ENCODE measurements around the gene EEF1AKMT2. TPM values are rescaled to one million over a fixed set of nuclear protein-coding genes. Genes with fewer than 3 reads are reported as not detected.

The EEF1AKMT2 gene
- total RNA-seq, 3 donors from 2014 or later: 20.7 to 23.0 (median 22.3) TPM

DNA sequence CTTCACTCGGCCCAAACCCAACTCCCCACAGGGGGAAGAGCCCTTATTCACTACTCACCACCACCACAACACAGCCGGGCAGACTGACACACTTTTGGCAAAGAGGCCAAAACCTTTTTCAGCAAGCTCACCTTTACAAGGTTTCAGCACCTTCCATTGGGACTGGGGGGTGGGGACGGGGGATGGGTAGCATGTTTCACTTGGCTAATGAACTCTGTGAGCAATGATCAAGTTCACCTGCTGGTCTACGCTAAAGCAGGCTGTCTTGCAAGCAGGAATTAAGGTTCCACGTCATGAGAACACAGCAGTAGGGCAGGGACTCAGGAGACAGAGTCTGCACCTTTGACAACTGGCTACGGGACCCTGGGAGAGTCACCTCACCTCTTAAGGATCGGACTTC lies 54.5 kb downstream of the EEF1AKMT2 start:
- Mint-ChIP-seq H3K4me1 (ENCODE audit: low read depth) (peaks cover 97% of the 10 kb centered on the region), H3K27me3 (ENCODE audit: low read depth) (no peaks in the 10 kb centered on the region), H3K9me3 (no peaks in the 10 kb centered on the region), H3K4me3 (no peak overlapping the region), H3K36me3 (ENCODE audit: insufficient read depth) (peaks cover 3% of the 10 kb centered on the region)
- ATAC-seq (no peak), DNase-seq (no peak)

DNA sequence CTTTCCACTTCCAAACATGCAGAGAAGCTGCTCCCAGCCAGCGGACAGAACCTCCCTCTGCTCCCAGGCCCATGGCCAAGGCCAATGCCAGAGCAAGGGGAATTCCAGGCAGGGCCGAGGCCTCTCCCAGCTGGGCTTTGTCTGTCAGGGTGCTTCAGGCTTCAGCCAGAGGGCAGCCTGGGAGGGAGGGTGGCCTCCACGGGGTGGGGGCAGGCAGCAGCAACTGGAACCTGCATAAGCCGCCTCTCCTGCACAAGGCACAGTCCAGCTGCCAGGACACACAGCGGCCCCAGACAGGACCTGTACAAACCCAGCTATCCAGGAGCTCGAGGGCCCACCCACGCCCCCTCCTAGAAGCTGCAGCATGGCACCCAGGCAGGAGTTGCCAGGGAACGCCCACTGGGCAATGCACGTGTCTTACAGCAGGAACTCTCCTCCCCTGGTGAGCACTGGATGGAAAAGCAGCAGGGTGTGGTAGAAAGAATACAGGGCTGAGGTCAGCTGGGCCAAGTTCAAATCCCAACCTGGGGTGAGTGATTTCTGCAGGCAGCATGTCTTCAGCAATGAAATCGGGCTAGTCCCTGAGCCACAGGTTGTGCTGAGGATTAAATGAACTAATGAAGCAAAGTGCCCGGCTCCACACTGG lies 55.1 kb downstream of the EEF1AKMT2 start:
- ATAC-seq (no peak), DNase-seq (no peak)
- no peaks in the 10 kb centered on the region for H3K9me3 Mint-ChIP-seq
- peaks cover 97% of the 10 kb centered on the region for H3K4me1 Mint-ChIP-seq (ENCODE audit: low read depth)
- no peak overlapping the region for H3K4me3 Mint-ChIP-seq
- peaks cover 3% of the 10 kb centered on the region for H3K36me3 Mint-ChIP-seq (ENCODE audit: insufficient read depth)
- H3K27me3 Mint-ChIP-seq (ENCODE audit: low read depth): no peaks in the 10 kb centered on the region

DNA sequence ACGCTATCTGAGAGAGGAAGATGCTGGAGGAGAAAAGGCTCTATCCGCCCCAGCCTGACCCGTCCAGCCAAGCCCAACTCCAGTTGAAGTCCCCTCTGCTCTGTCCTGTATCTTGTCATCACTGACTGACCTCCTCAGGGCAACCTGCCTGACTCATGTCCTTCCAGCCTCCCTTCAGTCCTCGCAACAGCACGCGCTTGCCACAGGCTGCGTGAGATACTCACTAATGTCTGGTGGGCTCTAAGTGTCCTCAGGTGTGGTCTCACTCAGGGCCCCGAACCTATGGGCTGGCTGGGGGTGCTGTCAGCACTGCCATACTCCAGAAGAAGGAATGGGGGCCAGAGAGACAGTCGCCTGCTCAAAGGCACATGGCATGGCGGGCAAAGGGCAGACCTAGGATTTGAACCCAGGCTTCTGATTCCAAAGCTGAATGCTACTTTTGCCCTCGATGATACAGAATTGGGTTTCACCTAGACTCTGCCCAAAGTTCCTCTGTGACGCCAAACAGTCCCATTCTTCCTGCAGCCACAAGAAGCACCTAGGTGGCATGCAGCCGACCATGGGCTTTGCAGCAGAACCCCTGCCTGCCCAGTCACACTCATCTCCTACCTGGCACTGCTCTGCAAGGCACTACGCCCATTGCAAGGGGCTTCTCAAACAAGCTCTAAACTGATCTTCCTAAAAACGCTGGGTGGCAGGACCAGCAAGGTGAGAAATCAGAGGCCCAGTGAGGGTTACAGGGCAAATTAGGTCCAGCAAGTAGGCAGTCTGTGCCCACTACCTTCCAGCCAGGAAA lies 56.0 kb downstream of the EEF1AKMT2 start:
- H3K4me3 Mint-ChIP-seq: no peak overlapping the region
- no peaks in the 10 kb centered on the region for H3K27me3 Mint-ChIP-seq (ENCODE audit: low read depth)
- DNase-seq: no peak
- no peaks in the 10 kb centered on the region for H3K9me3 Mint-ChIP-seq
- H3K4me1 Mint-ChIP-seq (ENCODE audit: low read depth): peaks cover 95% of the 10 kb centered on the region
- H3K36me3 Mint-ChIP-seq (ENCODE audit: insufficient read depth): peaks cover 3% of the 10 kb centered on the region
- no peak for ATAC-seq

DNA sequence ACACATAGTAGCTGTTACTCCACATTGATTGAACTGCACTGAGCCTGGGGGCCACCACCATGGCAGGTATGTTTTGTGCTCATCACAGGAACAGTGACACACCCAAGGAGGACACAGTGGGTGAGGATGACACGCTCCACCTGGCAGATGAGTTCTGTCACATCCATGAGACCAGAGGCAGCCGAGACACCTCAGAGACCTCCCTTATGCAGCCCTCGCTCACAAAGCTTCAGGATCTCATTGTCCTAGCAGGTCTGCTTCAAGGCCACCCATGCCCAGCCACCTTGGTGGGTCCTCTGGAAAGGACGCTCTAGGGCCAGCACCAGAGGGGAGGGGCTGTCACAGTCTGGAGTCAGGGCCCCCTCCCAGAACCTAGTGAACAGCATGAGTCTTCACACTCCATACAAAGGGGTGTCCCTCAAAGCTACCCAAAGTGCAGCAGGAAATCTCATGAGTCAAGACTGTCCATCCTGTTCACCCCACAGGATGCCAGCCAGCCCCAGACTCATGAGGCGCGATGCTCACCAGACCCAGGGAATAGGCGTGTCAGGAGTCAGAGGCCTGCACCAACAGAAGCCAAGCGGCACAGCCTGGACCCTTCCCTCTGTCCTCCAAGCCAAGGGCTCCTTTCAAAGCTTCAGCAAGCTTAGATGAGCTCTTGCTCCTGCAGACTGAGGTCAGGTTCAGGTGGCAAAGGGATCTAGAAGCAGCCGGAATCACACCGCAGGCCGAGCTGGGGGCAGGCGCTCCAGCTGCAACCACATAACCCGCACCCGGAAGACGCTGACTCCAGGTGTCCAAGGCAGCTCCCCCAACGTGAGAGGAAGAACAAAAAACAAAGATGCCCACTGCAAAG lies 57.1 kb downstream of the EEF1AKMT2 start:
- H3K36me3 Mint-ChIP-seq (ENCODE audit: insufficient read depth): peaks cover 8% of the 10 kb centered on the region
- ATAC-seq: peak; percentile 20 to 36
- no peak for DNase-seq

DNA sequence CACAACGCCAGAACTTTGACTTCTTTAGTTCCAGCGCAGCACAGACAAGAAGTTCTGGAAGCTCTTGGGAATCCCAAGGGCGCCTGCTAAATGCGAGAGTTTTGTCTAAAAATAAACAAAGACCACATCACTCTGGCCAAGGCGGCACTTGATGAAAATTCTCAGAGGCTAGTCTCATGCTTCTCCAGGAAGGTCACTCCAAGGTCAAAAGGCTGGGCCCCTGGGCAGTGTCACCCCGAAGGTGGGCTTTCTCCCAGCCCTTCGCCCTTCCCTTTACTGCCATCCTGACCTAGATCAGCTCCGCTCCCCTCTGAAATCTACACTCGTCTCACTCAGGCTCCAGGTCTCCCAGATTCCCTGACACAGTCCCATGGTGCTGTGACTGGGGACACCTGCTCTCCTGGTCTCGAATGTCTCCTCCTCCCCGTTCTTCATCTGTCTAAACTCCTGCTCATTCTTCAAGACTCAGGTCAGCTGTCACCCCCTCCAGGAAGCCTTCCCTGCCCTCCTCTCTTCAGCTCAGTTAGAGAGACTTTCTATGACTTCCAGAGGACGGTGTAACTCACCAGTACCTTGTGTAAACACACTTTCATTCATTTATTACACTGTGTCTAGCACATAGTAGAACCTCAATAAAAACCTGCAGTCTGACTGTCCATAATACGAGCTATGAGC lies 58.0 kb downstream of the EEF1AKMT2 start:
- ATAC-seq: no peak
- Mint-ChIP-seq H3K36me3 (ENCODE audit: insufficient read depth) (peaks cover 8% of the 10 kb centered on the region), H3K27me3 (ENCODE audit: low read depth) (no peaks in the 10 kb centered on the region), H3K4me3 (peak overlapping the region; percentile 81), H3K4me1 (ENCODE audit: low read depth) (peaks cover 95% of the 10 kb centered on the region), H3K9me3 (no peaks in the 10 kb centered on the region)
- DNase-seq: no peak

More for the DNA sequence above, 57.1 kb downstream of the EEF1AKMT2 start:
- no peaks in the 10 kb centered on the region for H3K9me3 Mint-ChIP-seq
- H3K4me1 Mint-ChIP-seq (ENCODE audit: low read depth): peaks cover 95% of the 10 kb centered on the region
- H3K27me3 Mint-ChIP-seq (ENCODE audit: low read depth): no peaks in the 10 kb centered on the region
- H3K4me3 Mint-ChIP-seq: peak overlapping the region; percentile 81

DNA sequence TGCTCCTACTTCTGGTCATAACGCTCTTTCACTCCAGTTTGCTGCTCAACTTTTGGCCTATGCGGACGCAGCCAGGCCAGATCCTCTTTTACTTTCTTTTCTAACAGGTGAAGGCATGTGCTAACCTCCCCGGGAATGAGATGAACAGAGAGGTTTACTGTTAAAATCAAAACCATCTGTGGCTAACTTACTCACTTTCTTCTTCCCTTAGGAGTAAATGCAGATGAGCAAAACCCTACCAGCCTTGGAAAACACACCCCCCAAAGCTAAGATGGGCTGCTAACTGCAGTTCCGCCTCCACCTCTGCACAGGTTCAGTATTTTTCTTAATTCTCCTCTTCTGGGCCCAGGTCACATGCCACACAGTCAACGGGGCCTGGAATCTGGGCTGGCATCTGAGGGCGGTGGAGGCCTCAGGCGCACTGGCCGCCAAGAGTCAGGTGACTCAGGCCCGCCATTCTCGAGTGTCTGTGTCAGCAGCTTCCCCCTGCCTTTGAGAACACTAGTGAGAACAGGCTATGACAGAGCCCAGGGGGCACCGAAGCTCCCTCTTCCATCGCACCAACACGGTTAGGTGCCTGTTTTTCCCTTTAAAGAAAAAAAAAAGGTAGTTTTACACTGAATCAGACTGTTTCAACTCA lies 58.6 kb downstream of the EEF1AKMT2 start:
- H3K4me1 Mint-ChIP-seq (ENCODE audit: low read depth): peaks cover 95% of the 10 kb centered on the region
- DNase-seq: peak; percentile 57
- H3K36me3 Mint-ChIP-seq (ENCODE audit: insufficient read depth): peaks cover 8% of the 10 kb centered on the region
- peak overlapping the region; percentile 81 for H3K4me3 Mint-ChIP-seq
- H3K9me3 Mint-ChIP-seq: no peaks in the 10 kb centered on the region
- no peaks in the 10 kb centered on the region for H3K27me3 Mint-ChIP-seq (ENCODE audit: low read depth)
- ATAC-seq: peak; percentile 68 to 76

DNA sequence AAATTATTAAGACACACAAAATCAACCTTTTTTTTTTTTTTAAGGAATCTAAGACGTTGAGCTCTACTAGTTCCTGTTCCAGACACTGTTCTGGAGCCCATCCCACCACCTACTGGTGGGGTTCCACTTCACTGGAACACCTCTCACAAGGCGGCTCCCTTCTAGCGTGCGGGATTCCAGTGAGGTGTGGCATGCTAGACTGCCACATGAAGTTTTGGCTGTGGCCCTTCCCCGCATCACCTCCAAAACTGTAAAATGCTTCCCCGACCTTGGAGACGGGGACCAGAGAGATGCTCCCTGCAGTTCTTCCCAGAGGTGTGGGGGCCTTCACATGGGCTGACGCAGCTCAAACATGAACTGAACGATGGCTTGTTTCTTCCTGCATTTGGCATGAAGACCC lies 60.1 kb downstream of the EEF1AKMT2 start:
- Mint-ChIP-seq H3K4me3 (no peak overlapping the region), H3K4me1 (ENCODE audit: low read depth) (peaks cover 94% of the 10 kb centered on the region), H3K27me3 (ENCODE audit: low read depth) (no peaks in the 10 kb centered on the region), H3K36me3 (ENCODE audit: insufficient read depth) (peaks cover 8% of the 10 kb centered on the region), H3K9me3 (no peaks in the 10 kb centered on the region)
- DNase-seq (no peak), ATAC-seq (no peak)

DNA sequence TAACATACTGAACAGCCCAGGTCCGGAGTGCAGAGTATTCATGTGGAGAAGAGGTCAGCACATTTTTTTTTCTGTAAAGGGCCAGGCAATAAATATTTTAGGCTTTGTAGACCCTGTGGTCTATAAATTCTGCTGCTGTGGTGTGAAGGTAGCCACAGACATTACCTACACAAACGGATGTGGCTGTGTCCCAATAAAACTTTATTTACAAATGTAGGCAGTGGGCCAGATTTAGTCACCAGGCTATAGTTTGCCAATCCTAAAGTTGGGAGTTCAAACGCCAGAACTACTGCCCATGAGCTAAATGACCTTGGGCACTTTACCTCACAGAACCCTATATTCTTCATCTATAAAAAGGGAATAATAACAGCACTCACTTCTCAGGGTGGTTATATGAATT lies 60.9 kb downstream of the EEF1AKMT2 start:
- peaks cover 11% of the 10 kb centered on the region for H3K36me3 Mint-ChIP-seq (ENCODE audit: insufficient read depth)
- H3K9me3 Mint-ChIP-seq: no peaks in the 10 kb centered on the region
- no peak overlapping the region for H3K4me3 Mint-ChIP-seq
- no peaks in the 10 kb centered on the region for H3K27me3 Mint-ChIP-seq (ENCODE audit: low read depth)
- H3K4me1 Mint-ChIP-seq (ENCODE audit: low read depth): peaks cover 95% of the 10 kb centered on the region
- DNase-seq (no peak), ATAC-seq (no peak)

DNA sequence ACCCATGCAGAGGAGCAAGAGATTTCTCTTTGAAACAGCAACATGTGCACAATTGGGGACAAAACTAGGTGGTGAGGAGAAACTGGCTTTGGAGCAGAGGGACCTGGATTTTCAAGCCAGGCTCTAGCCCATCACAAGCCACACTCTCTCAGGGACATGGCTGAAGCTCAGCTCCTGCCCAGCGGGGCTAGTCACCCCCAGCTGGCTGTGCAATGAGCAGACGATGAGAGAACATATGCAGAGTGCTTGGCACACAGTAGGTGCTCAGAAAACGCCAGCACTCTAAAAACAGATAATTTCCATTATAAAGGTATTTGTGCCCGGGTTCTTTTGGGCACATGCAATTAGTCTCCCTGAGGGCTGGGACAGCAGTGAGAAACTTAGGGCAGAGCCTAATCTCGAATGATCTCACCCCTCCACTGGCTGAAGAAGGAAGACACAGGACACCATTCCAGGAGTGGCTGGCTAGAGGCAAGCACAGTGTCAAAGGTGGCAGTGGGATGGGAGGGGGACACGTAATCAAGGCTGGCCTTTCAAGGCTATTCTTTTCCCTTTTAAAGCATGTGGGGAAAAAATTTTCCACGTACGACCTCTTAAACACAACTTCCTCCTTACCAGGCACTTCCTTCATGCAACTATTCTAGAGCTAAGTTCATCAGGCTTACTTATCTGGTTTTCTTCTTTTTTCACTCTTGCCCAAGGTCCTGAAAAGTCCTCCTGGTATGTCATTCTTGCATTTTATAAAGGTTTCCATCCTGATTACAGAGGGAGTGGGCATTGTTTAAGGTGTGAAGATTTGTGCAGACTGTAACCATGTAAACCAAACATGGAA lies 62.6 kb downstream of the EEF1AKMT2 start:
- Mint-ChIP-seq H3K9me3 (no peaks in the 10 kb centered on the region), H3K27me3 (ENCODE audit: low read depth) (no peaks in the 10 kb centered on the region), H3K36me3 (ENCODE audit: insufficient read depth) (peaks cover 11% of the 10 kb centered on the region), H3K4me3 (peak overlapping the region; percentile 59), H3K4me1 (ENCODE audit: low read depth) (peaks cover 95% of the 10 kb centered on the region)
- DNase-seq (no peak), ATAC-seq (no peak)

DNA sequence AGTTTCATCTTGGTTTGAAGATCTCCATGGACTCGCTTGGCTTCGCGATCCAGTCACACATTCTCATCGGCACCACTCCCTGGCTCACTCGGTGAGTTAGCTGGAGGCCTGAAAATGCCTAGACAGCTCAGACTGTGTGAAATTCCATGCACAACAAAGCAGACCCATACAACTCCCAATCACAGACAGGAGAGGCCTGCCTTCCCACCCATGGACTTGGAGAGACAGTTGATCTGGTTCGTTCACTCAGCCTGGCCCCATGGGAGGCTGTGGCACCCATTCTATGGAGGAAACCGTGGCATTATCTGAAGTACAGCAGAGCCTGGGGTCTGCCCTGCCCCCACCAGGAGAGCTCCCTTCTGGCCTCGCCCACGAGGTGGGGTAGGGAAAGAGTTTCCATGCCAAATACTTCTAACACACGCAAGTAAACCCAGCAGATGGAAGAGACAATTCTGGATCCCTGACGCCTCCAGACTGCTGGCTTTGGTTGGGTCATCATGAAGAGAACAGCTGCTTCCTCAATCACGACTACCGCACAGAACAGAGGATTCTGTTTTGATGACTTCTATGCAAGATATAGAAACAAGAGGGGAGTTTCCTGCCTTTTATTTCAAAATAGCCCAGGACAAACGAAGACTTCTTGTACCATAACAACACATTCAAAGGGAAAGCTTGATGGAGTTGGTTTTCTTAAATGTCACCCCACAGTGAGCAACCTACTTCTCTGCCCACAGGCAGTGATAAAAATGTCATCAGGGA lies 63.4 kb downstream of the EEF1AKMT2 start:
- ATAC-seq: peak; percentile 57 to 62
- Mint-ChIP-seq H3K36me3 (ENCODE audit: insufficient read depth) (peaks cover 13% of the 10 kb centered on the region), H3K4me3 (peak overlapping the region; percentile 59)

DNA sequence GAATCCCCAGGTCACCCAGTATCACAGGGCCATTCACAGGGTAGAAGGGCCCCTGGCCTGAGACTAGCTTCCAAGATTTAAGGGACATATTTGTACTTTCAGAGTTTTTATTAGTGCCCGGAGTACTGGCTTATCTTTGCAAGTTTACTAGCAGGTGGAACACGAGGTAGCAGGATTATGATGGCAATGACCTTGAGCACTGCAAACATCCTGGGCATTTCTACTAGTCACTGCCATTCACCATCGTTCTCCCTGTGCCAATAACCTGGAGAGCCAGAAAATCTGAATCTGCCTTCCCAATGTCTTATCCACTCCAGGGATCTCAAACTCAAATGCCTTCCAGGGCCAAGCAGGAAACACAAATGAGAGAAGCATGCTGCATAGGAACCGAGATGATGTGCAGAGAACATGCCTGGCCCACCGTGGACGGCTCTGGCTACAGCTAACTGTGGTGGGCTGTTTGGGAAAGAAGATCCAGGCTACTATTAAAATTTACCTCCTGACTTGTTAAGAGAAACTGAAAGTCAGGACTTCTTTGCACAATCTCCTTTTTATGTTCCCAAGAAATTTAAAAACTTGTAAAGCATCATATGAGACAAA lies 64.2 kb downstream of the EEF1AKMT2 start:
- Mint-ChIP-seq H3K36me3 (ENCODE audit: insufficient read depth) (peaks cover 10% of the 10 kb centered on the region), H3K4me1 (ENCODE audit: low read depth) (peaks cover 95% of the 10 kb centered on the region), H3K27me3 (ENCODE audit: low read depth) (no peaks in the 10 kb centered on the region), H3K4me3 (no peak overlapping the region), H3K9me3 (no peaks in the 10 kb centered on the region)
- no peak for DNase-seq
- no peak for ATAC-seq

More for the DNA sequence above, 63.4 kb downstream of the EEF1AKMT2 start:
- DNase-seq: no peak
- Mint-ChIP-seq H3K4me1 (ENCODE audit: low read depth) (peaks cover 95% of the 10 kb centered on the region), H3K9me3 (no peaks in the 10 kb centered on the region), H3K27me3 (ENCODE audit: low read depth) (no peaks in the 10 kb centered on the region)

DNA sequence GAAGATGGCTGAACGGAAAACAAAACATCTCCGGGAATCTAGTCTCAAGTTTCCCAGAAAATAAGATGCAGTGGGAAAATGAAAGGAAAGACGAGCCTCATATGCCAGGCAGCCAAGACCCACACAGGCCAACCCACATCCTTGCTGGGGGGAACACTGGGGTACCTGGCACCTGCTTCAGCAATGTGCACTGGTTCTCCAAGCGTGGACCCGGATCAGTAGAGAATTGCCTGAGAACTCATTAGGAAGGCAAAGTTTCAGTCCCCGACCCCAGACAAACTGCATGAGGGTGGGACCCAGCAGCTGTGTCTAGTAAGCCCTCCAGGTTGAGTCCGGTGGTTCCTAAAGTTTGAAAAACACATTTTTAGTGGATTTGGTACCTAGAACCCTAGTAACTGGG lies 65.9 kb downstream of the EEF1AKMT2 start:
- Mint-ChIP-seq H3K4me1 (ENCODE audit: low read depth) (peaks cover 97% of the 10 kb centered on the region), H3K4me3 (no peak overlapping the region), H3K36me3 (ENCODE audit: insufficient read depth) (peaks cover 10% of the 10 kb centered on the region), H3K27me3 (ENCODE audit: low read depth) (no peaks in the 10 kb centered on the region), H3K9me3 (no peaks in the 10 kb centered on the region)
- DNase-seq: no peak
- ATAC-seq: no peak
